Thyroid gland (tissue), 4 donors: ENCODE data around the gene CLIP4. TPM values are rescaled to one million over a fixed set of nuclear protein-coding genes. Genes with fewer than 3 reads are reported as not detected.

Experiments
- DNase-seq, 2 donors: peaks; one replicate each; pipeline ENCODE4 v3.0.0-alpha.2; 2019
- H3K27ac ChIP-seq, 3 donors: fragments of 200-600 bp; sonication (generic); 1 replicate in 2 of 3; 2 replicates in 1 of 3; pipeline ENCODE4 v1.5.1; 2016 to 2019; ENCODE audit warnings: mild to moderate bottlenecking in 1 of 3, moderate library complexity in 1 of 3
- H3K27me3 ChIP-seq: fragments of 200-600 bp; sonication (generic); one replicate; pipeline ENCODE4 v1.5.1; 2019
- H3K36me3 ChIP-seq, 2 donors: fragments of 200-600 bp; sonication (generic); one replicate each; pipeline ENCODE4 v1.5.1; 2016 to 2019
- H3K4me1 ChIP-seq, 2 donors: fragments of 200-600 bp; sonication (generic); one replicate each; pipeline ENCODE4 v1.5.1; 2017 to 2019
- H3K4me3 ChIP-seq, 3 donors: fragments of 200-600 bp; sonication (generic); replicated peaks in 1 of 3; 1 replicate in 2 of 3; 2 replicates in 1 of 3; pipeline ENCODE4 v1.5.1; 2016; ENCODE audit warnings: mild to moderate bottlenecking in 1 of 3
- H3K9me3 ChIP-seq: fragments of 200-600 bp; sonication (generic); one replicate; pipeline ENCODE4 v1.5.1; 2017
- CTCF ChIP-seq, 6 experiments: fragments of 200-600 bp in 3 of 6; fragments of 450-650 bp in 3 of 6; sonication (generic) in 3 of 6; IDR thresholded peaks; one replicate each; pipeline ENCODE4 v1.5.1; 2016 to 2019; ENCODE audit warnings: antibody characterized with exemption in 6 of 6, mild to moderate bottlenecking in 2 of 6, inconsistent platforms in 1 of 6, moderate library complexity in 1 of 6
- POLR2A ChIP-seq, 2 donors: fragments of 450-650 bp; IDR thresholded peaks; one replicate each; pipeline ENCODE4 v1.6.1; 2017; ENCODE audit warnings: antibody characterized with exemption in 2 of 2, mild to moderate bottlenecking in 2 of 2, moderate library complexity in 1 of 2
- WGBS, 2 donors: methylation state at CpG; one replicate each; pipeline ENCODE4 v1.1.5; 2017; 5-methylcytosine and 5-hydroxymethylcytosine counted together
- intact Hi-C: fragments of 100-400 bp; cut with DNase I; formaldehyde crosslinking; loops from one replicate; pipeline ENCODE4 v1.15.1; 2023
- total RNA-seq, 4 donors: library from RNA; depleted of rRNA; stranded (reverse); fragments of >200 nt; gene quantifications; one replicate each; pipeline ENCODE4 v1.2.3, GENCODE V29; 2016

The CLIP4 gene
- total RNA-seq, 4 donors from 2014 or later = 148 to 398 (median 222) TPM

DNA sequence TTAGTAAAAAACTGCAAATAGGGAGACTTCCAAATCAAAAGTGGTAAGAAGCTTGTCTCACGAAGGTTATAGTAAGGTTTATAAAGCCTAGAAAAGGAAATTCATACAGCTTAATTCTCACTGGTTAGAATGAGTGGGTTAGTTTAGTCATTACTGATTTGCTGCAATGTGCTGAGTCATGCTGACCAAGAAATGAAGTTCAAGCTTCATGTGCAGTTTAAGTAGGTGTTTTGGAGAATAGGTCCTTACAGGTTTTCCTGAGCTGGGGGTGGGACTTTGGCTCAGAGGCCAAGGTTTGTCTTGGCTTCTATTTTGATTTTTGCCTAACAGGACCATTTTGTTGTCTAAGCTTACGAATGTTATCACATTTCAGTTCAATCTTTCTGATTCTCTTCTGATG, 15.1 kb downstream of the CLIP4 start:
- peak; percentile 85 to 87 for DNase-seq
- peaks cover 0 to 9% of the 10 kb centered on the region in 2 donors for H3K36me3 ChIP-seq
- peak overlapping the region; percentile 87 to 96 (median 95) for H3K27ac ChIP-seq
- TF ChIP-seq POLR2A (IDR thresholded peaks at IDR 0.05) = peak in 1 of 2 donors; percentile 62
- TF ChIP-seq CTCF (IDR thresholded peaks at IDR 0.05) = no peak
- WGBS, 2 donors = 29 to 38% methylated on average over 2 of the region's 2 CpGs
- no peaks in the 10 kb centered on the region for H3K9me3 ChIP-seq
- H3K4me3 ChIP-seq = no peak overlapping the region
- intact Hi-C loops = no loop called here
- H3K27me3 ChIP-seq = no peaks in the 10 kb centered on the region
- peaks cover 23 to 41% of the 10 kb centered on the region in 2 donors for H3K4me1 ChIP-seq

DNA sequence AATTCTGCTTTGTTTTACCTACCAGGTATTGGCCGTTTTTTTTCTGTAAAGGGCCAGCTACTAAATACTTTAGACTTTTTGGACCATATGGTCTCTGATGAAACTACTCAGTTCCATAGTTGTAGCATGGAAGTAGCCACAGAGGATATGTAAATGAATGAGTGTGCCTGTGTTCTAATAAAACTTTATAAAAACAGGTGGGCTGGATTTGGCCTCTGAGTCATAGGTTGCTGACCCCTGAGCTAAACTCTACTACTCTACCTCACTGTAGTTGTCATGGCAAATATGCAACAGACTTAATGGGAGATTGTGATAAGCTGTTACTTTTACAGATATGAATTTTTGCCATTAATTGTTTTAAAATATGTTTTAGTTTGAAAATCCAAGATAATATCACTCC, 19.7 kb downstream of the CLIP4 start:
- Histone ChIP-seq H3K9me3 (no peaks in the 10 kb centered on the region), H3K36me3 (peaks cover 0 to 9% of the 10 kb centered on the region in 2 donors), H3K27ac (no peak overlapping the region), H3K4me1 (peaks cover 2 to 15% of the 10 kb centered on the region in 2 donors), H3K27me3 (no peaks in the 10 kb centered on the region), H3K4me3 (no peak overlapping the region)
- WGBS, 2 donors = 89 to 98% methylated on average over 1 of the region's 1 CpG
- intact Hi-C loops = no loop called here
- no peak for TF ChIP-seq CTCF (IDR thresholded peaks at IDR 0.05)
- no peak for TF ChIP-seq POLR2A (IDR thresholded peaks at IDR 0.05)
- DNase-seq = no peak

- Histone ChIP-seq H3K27ac (no peak overlapping the region), H3K9me3 (no peaks in the 10 kb centered on the region), H3K4me1 (no peaks in the 10 kb centered on the region), H3K27me3 (no peaks in the 10 kb centered on the region), H3K36me3 (peaks cover 5 to 17% of the 10 kb centered on the region in 2 donors), H3K4me3 (no peak overlapping the region)
- DNase-seq = no peak
- WGBS, 2 donors = 92 to 97% methylated on average over 3 of the region's 3 CpGs
- TF ChIP-seq POLR2A (IDR thresholded peaks at IDR 0.05) (no peak), CTCF (IDR thresholded peaks at IDR 0.05) (no peak)
- intact Hi-C loops = no loop called here
These were observed 23.9 kb downstream of the CLIP4 start for GRCh38 chr2:29139152-29139551.

GRCh38 chr2:29139731-29140130, 24.5 kb downstream of the CLIP4 start:
- DNase-seq = no peak
- intact Hi-C loops = no loop called here
- TF ChIP-seq POLR2A (IDR thresholded peaks at IDR 0.05) = no peak
- no peak for TF ChIP-seq CTCF (IDR thresholded peaks at IDR 0.05)
- Histone ChIP-seq H3K9me3 (no peaks in the 10 kb centered on the region), H3K4me3 (no peak overlapping the region), H3K27ac (no peak overlapping the region), H3K36me3 (peaks cover 6 to 19% of the 10 kb centered on the region in 2 donors), H3K27me3 (no peaks in the 10 kb centered on the region), H3K4me1 (no peaks in the 10 kb centered on the region)
- 56 to 59% methylated on average over 1 of the region's 1 CpG for WGBS, 2 donors

DNA sequence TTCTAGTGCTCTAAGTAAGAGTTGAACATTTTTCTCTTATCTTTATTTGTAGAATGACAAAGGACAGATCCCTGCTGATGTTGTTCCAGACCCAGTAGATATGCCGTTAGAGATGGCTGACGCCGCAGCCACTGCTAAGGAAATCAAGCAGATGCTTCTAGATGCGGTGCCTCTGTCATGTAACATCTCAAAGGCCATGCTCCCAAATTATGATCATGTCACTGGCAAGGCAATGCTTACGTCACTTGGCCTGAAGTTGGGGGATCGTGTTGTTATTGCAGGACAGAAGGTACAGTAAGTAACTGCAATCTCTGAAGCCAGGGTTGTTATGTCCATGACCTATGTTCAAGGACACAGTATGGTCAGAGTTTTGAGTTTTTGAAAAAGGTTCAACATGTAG, 28.4 kb downstream of the CLIP4 start:
- Histone ChIP-seq H3K36me3 (peaks cover 15 to 20% of the 10 kb centered on the region in 2 donors), H3K4me1 (no peaks in the 10 kb centered on the region), H3K27ac (no peak overlapping the region), H3K9me3 (no peaks in the 10 kb centered on the region), H3K4me3 (no peak overlapping the region), H3K27me3 (no peaks in the 10 kb centered on the region)
- TF ChIP-seq CTCF (IDR thresholded peaks at IDR 0.05) (no peak), POLR2A (IDR thresholded peaks at IDR 0.05) (no peak)
- WGBS, 2 donors = 87 to 94% methylated on average over 6 of the region's 6 CpGs
- intact Hi-C loops = no loop called here
- no peak for DNase-seq
